Colonic mucosa (tissue), 4 donors: ENCODE measurements around the gene PDE6A. TPM values are rescaled to one million over a fixed set of nuclear protein-coding genes. Genes with fewer than 3 reads are reported as not detected.

Experiments
- DNase-seq: peaks from one replicate; pipeline ENCODE4 v3.0.0-alpha.2; 2020
- H3K27ac ChIP-seq: fragments of 200-600 bp; one replicate; pipeline ENCODE4 v1.8.0; 2021
- H3K27me3 ChIP-seq: fragments of 200-600 bp; one replicate; pipeline ENCODE4 v1.8.0; 2021
- H3K36me3 ChIP-seq: fragments of 200-600 bp; one replicate; pipeline ENCODE4 v1.8.0; 2021
- H3K4me1 ChIP-seq: fragments of 200-600 bp; one replicate; pipeline ENCODE4 v1.8.0; 2021; ENCODE audit warnings: mild to moderate bottlenecking
- H3K4me3 ChIP-seq: fragments of 200-600 bp; one replicate; pipeline ENCODE4 v1.8.0; 2021
- H3K9ac ChIP-seq, 2 donors: one replicate each; pipeline ENCODE4 v1.7.0; 2013; ENCODE audit warnings: control low read depth in 2 of 2, low read depth in 2 of 2, low read length in 2 of 2
- H3K9me3 ChIP-seq: fragments of 200-600 bp; one replicate; pipeline ENCODE4 v1.8.0; 2021
- CTCF ChIP-seq: fragments of 200-600 bp; IDR thresholded peaks from one replicate; pipeline ENCODE4 v1.8.0; 2022; ENCODE audit warnings: antibody characterized with exemption, mild to moderate bottlenecking
- intact Hi-C: fragments of 100-400 bp; cut with DNase I; formaldehyde crosslinking; loops from one replicate; pipeline ENCODE4 v1.14.1; 2022
- total RNA-seq, 2 donors: library from RNA; stranded (reverse); fragmentation: NEBNext Ultra II Directional in 1 of 2; extraction: Animal tissue kit (Norgen Biotek cat#: 25700) in 1 of 2; gene quantifications; one replicate each; pipeline ENCODE4 v1.2.1, GENCODE V29; 2021
- donor health status: healthy.
- donor health status: DM: no; HTN: no; CAD: no.
- donor health status: DM: no; HTN: no; CAD: no.

The PDE6A gene
- total RNA-seq, 2 donors from 2014 or later, result 1.5 to 2.7 TPM

- H3K27ac ChIP-seq, result no peak overlapping the region
- no peaks in the 10 kb centered on the region for H3K4me1 ChIP-seq
- intact Hi-C loops, result no loop called here
- no peaks in the 10 kb centered on the region for H3K27me3 ChIP-seq
- H3K9ac ChIP-seq, result no peak overlapping the region
- no peak for DNase-seq
- H3K9me3 ChIP-seq, result no peaks in the 10 kb centered on the region
- H3K36me3 ChIP-seq, result no peaks in the 10 kb centered on the region
- H3K4me3 ChIP-seq, result no peak overlapping the region
- no peak for TF ChIP-seq CTCF
Observed at GRCh38 chr5:149922950-149923349, 21.6 kb downstream of the PDE6A start.

GRCh38 chr5:149921597-149921996 lies 23.0 kb downstream of the PDE6A start:
- no peak overlapping the region for H3K4me3 ChIP-seq
- H3K9me3 ChIP-seq, result no peaks in the 10 kb centered on the region
- H3K27ac ChIP-seq, result no peak overlapping the region
- no peaks in the 10 kb centered on the region for H3K4me1 ChIP-seq
- no peak for DNase-seq
- TF ChIP-seq CTCF, result no peak
- H3K9ac ChIP-seq, result no peak overlapping the region
- H3K27me3 ChIP-seq, result no peaks in the 10 kb centered on the region
- intact Hi-C loops, result no loop called here
- H3K36me3 ChIP-seq, result no peaks in the 10 kb centered on the region

GRCh38 chr5:149917073-149917676 lies 27.4 kb downstream of the PDE6A start:
- H3K9ac ChIP-seq, result no peak overlapping the region

GRCh38 chr5:149916334-149917072 lies 28.1 kb downstream of the PDE6A start:
- intact Hi-C loops, result no loop called here

More at GRCh38 chr5:149917073-149917676, 27.4 kb downstream of the PDE6A start:
- H3K27me3 ChIP-seq, result no peaks in the 10 kb centered on the region
- H3K9me3 ChIP-seq, result no peaks in the 10 kb centered on the region
- intact Hi-C loops, result no loop called here
- DNase-seq, result no peak
- H3K4me1 ChIP-seq, result no peaks in the 10 kb centered on the region
- H3K36me3 ChIP-seq, result no peaks in the 10 kb centered on the region
- H3K27ac ChIP-seq, result no peak overlapping the region
- no peak for TF ChIP-seq CTCF
- no peak overlapping the region for H3K4me3 ChIP-seq

More at GRCh38 chr5:149916334-149917072, 28.1 kb downstream of the PDE6A start:
- Histone ChIP-seq H3K36me3 (no peaks in the 10 kb centered on the region), H3K4me1 (no peaks in the 10 kb centered on the region), H3K27me3 (no peaks in the 10 kb centered on the region), H3K9me3 (no peaks in the 10 kb centered on the region), H3K27ac (no peak overlapping the region), H3K9ac (no peak overlapping the region), H3K4me3 (no peak overlapping the region)
- TF ChIP-seq CTCF, result no peak
- no peak for DNase-seq
